ENCODE measurements around the gene SYNE2. TPM values are rescaled to one million over a fixed set of nuclear protein-coding genes. Genes with fewer than 3 reads are reported as not detected.

SYNE2 gene
- total and polyA plus RNA-seq, 2 of the 8 experiments (the other 6 are each of a cell fraction or from before 2014, with no cell fraction given): 32.6 to 46.1 TPM

- TF ChIP-seq CHD7 (IDR thresholded peaks at IDR 0.05; ENCODE audit: insufficient replicate concordance, low read length) (no peak), CBX5 (IDR thresholded peaks at IDR 0.05; ENCODE audit: low read depth, low read length) (no peak), ZNF274 (IDR thresholded peaks at IDR 0.05; ENCODE audit: borderline replicate concordance, extremely low read depth, low read length) (no peak), KDM5A (IDR thresholded peaks at IDR 0.05; ENCODE audit: low read length) (no peak), SIN3A (conservative IDR thresholded peaks at IDR 0.05 in 1 of 2, IDR thresholded peaks at IDR 0.05 in 1 of 2; ENCODE audit: low read depth in 1 of 2, low read length in 2 of 2) (no peak), NANOG (IDR thresholded peaks at IDR 0.05; ENCODE audit: insufficient read depth, low read depth, low read length, poor library complexity, severe bottlenecking) (no peak), CHD2 (IDR thresholded peaks at IDR 0.05; ENCODE audit: low read length) (no peak), BRCA1 (IDR thresholded peaks at IDR 0.05; ENCODE audit: low read depth, low read length) (no peak), SP2 (IDR thresholded peaks at IDR 0.05; ENCODE audit: low read length) (no peak), RNF2 (IDR thresholded peaks at IDR 0.05; ENCODE audit: borderline replicate concordance, low read depth, low read length, missing control alignments, poor library complexity, severe bottlenecking) (no peak), SUZ12 (IDR thresholded peaks at IDR 0.05; ENCODE audit: low read length) (no peak), BACH1 (IDR thresholded peaks at IDR 0.05; ENCODE audit: low read length) (no peak)
These were observed 35.1 kb downstream of the SYNE2 start (continued) for GRCh38 chr14:63887899-63888298.

All from H1 (cell line).